Cerebellar cortex (tissue), 1 donor: ENCODE measurements around the gene MICAL1.

Experiments
- DNase-seq: peaks from one replicate; pipeline ENCODE4 v3.0.0-alpha.2; 2015; ENCODE audit warnings: low spot score

Gene MICAL1

GRCh38 chr6:109453594-109454495 is 1.7 kb downstream of the MICAL1 start:
- DNase-seq, result no peak

GRCh38 chr6:109453156-109453555 is 2.4 kb downstream of the MICAL1 start:
- DNase-seq, result no peak

GRCh38 chr6:109452181-109452580 is 3.4 kb downstream of the MICAL1 start:
- no peak for DNase-seq

GRCh38 chr6:109451376-109451775 is 4.2 kb downstream of the MICAL1 start:
- DNase-seq, result no peak

GRCh38 chr6:109450801-109451200 is 4.8 kb downstream of the MICAL1 start:
- no peak for DNase-seq

- DNase-seq, result no peak
These were observed 5.5 kb downstream of the MICAL1 start for GRCh38 chr6:109449795-109450673.

- no peak for DNase-seq
These were observed 6.3 kb downstream of the MICAL1 start for GRCh38 chr6:109449064-109449794.

GRCh38 chr6:109448615-109449014 is 7.0 kb downstream of the MICAL1 start:
- no peak for DNase-seq

GRCh38 chr6:109447878-109448555 is 7.6 kb downstream of the MICAL1 start:
- DNase-seq, result no peak

- DNase-seq, result no peak
These were observed 8.5 kb downstream of the MICAL1 start for GRCh38 chr6:109447087-109447486.

- no peak for DNase-seq
These were observed 9.0 kb downstream of the MICAL1 start for GRCh38 chr6:109446541-109446940.

- DNase-seq, result no peak
These were observed 9.5 kb downstream of the MICAL1 start for GRCh38 chr6:109446072-109446471.

- no peak for DNase-seq
These were observed 10.2 kb downstream of the MICAL1 start for GRCh38 chr6:109445382-109445781.

- no peak for DNase-seq
These were observed 12.1 kb downstream of the MICAL1 start for GRCh38 chr6:109443425-109443950.

GRCh38 chr6:109442393-109442924 is 13.1 kb downstream of the MICAL1 start:
- no peak for DNase-seq

GRCh38 chr6:109441069-109441816 is 14.3 kb downstream of the MICAL1 start:
- peak; percentile 64 for DNase-seq

GRCh38 chr6:109440331-109441068 is 15.1 kb downstream of the MICAL1 start, which contains the start of the genes PPIL6 and SMPD2:
Gene PPIL6, minus strand, starts transcription at chr6:109440628. Its CDS starts 38 bp downstream, at chr6:109440590.
Gene SMPD2, plus strand, starts transcription at chr6:109440724. Its CDS starts 398 bp downstream, at chr6:109441122.
- DNase-seq, result peak; percentile 81

GRCh38 chr6:109436041-109436440 is 19.5 kb downstream of the MICAL1 start:
- DNase-seq, result no peak

GRCh38 chr6:109434456-109434855 is 21.1 kb downstream of the MICAL1 start:
- no peak for DNase-seq
